Central memory CD4-positive, alpha-beta T cell (primary cell): Measurements from ENCODE around the gene SPAG17.

Source experiments
- DNase-seq: peaks from one replicate; pipeline ENCODE4 v3.0.0; 2022
- total RNA-seq, 3 experiments: gene quantifications; one replicate each; lab custom pipeline; 2026; lab: John Stamatoyannopoulos, UW

SPAG17 gene
- total RNA-seq, result 0 reads per million in 3 experiments

GRCh38 chr1:118185084-118185832, at the start of gene SPAG17:
TSS of gene SPAG17 (minus strand) at chr1:118185228. CDS start at chr1:118185157, 71 bp downstream.
- DNase-seq, result no peak

GRCh38 chr1:118225471-118225870, 40.4 kb upstream of the SPAG17 start:
- no peak for DNase-seq

- DNase-seq, result no peak
Measured at GRCh38 chr1:118223426-118223825, 38.4 kb upstream of the SPAG17 start.

GRCh38 chr1:118219438-118219837, 34.4 kb upstream of the SPAG17 start:
- DNase-seq, result no peak

DNA sequence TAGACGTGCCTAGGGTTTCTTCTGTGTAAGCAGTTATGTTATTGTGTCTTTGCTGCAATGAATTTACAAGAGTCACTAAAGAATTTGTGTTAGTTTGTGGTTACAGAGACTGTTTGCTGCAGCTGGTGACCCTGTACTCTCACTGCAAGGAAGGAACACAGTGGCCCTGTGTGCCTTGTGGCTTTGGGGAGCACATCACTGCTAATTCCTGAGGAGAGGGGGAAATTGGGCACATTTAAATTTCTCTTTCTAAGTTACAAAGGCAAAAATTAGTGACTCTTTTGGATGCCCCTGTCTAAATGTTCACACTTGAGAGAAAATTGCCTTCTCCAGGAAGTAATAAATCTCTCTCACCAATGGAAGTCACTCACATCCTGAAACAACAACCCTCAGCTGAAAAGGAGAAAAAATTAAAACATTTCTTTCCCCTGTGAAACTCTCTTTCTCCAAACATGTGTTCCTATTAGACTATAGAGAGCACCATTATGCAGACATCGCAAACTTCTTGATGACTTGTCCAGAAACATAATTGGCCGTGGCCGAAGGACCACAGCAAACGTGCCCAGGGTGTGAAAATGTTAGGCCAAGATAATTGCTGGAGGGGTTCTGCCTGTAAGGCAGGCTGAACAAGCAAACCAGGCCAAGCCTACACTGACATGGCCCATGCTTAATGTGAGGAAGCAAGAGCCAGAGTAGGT, 32.3 kb upstream of the SPAG17 start:
- DNase-seq, result no peak

- DNase-seq, result no peak
Measured at GRCh38 chr1:118214866-118215265, 29.8 kb upstream of the SPAG17 start.

- DNase-seq, result no peak
Measured at GRCh38 chr1:118210723-118211110, 25.7 kb upstream of the SPAG17 start.

DNA sequence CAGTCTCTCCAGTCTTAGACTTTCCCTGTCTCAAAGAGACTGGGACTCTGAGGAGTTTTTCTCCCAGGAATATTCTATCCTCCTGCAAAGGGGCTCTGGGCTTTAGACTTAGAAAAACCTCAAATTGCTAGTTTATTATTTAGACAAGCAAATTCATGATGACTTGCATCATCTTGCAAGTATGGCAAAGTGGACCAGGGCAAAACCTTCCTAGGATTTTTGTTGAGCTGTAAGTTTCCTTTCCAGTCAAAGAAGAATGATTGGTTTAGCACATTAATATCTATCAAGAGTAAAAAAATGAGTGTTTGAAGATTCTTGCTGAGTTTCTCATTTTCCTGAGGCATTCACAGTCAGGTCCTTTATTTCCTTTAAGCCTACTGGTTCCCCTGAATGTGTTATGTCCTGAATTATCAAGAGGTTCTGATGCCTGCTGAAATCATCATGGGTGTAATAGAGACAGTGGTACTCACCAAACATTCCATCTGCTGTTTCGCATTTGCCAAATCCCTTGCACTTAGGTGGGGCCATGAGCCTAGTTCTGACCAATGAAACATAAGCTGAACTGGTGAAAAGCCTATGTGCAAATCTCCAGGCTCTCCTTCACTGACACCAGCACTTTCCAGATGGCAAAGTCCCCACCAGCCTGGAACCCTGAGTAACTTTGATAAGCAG, 25.2 kb upstream of the SPAG17 start:
- DNase-seq, result no peak

GRCh38 chr1:118209648-118210047, 24.6 kb upstream of the SPAG17 start:
- no peak for DNase-seq

DNA sequence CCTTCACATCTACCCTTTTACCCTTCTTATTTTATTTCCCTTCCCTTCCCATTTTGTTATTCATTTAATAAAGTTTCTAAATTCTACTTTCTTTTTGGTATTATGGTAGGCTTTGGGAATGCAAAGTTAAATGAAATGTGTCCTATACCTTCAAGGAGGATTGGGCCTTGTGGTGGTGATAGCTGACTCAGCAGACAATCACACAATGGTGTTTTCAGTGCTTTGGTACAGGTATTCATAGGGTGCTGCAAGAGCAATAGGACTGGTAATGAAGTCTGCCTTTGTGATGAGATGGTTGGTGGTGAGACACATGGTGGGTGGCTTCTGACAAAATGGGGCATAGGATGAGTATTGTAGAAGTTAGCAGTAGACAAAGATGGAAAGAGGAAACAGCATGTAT, 21.9 kb upstream of the SPAG17 start:
- DNase-seq, result no peak

DNA sequence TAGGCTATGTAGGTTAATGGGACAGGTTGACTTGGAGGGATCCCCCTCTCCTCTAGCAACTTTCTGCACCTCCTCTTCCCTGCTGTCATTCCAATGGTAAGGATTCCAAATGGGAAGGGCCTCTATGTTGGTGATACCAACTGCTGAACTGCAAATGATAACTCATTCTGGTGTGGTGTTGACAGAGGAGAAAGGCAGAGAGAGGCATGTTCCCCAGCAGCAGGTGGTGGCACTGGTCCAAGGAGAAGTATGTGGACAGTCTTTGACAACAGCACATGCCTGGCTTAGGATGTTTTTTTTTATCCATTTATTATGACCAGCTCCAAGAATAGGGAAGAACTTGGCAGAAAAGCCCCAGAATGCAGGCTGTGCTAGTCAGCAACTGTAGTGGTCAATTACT, 19.6 kb upstream of the SPAG17 start:
- no peak for DNase-seq

DNA sequence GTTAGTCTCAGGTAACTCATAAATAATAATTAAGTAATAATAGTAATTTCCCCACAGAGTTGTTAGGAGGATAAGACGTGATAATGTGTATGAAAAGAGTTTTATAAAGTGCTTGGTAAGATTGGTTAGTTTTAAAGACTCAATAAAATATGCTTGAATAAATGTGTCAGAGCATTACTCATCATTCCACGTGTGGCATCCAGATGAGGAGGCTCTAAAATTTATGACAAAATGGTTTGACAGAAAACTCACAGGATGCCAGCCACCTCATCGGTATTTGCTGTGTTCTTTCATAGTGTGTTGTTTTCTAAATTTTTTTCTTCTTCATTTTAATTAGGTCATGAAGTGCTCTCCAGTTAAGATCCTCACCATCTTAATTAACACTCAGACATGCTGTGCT, 19.1 kb upstream of the SPAG17 start:
- DNase-seq, result no peak

GRCh38 chr1:118202076-118202608, 17.1 kb upstream of the SPAG17 start:
- no peak for DNase-seq

- DNase-seq, result no peak
Measured at GRCh38 chr1:118201524-118201923, 16.5 kb upstream of the SPAG17 start.

DNA sequence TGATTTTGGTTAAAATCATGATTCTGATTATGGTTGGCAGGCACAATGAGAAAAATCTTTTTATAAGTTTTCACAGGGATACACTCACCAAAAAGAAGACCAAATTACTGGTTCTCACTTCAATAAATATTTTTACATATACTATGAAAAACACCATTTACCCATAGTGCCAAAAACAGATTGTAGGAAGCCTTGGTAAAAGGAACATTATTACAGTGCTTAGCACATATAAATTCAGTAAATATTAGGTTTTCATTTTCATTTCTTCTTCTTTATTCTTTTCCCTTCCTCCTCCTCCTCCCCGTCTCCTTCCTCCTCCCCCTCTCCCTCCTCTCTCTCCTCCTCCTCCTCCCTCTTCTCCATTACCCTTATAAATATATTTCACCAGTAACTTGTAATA, 15.8 kb upstream of the SPAG17 start:
- no peak for DNase-seq

DNA sequence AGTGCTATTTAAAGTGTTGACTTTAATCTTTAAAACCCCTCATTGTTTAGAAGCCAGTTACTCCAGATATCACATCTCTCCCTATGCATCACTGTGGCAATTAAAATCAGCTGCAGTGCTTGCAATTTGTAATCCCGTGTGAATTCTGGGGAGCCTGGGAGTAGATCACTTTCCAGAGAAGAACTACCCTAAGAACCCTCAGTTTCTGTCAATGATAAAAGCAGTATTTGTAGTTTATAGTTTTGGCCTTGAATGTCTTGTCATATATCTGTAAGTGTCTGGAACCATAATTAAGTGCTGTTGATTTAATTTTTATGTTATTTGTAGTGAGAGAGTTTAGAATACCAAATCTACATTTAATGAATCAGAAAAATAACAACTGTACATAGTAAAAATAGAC, 5.5 kb upstream of the SPAG17 start:
- no peak for DNase-seq

- no peak for DNase-seq
Measured at GRCh38 chr1:118189564-118189963, 4.5 kb upstream of the SPAG17 start.

DNA sequence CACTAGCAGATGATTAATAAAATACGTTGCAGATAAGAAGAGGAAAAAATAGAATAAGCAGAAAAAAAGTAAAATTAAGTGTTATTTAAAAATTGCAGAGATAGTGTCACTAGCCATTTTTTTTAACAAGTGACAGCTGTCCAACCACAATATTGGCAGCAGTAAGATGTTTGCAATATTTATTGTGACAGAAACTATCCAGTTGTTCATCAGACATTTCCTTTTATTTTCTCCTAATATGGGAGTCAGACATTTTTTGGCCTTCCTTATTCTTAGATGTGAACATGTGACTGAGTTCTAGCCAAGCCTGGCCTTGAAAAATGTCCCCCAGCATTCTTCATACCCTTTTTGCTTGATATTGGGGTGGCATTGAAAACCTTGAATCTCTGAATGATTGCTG, 3.4 kb upstream of the SPAG17 start:
- DNase-seq, result no peak

DNA sequence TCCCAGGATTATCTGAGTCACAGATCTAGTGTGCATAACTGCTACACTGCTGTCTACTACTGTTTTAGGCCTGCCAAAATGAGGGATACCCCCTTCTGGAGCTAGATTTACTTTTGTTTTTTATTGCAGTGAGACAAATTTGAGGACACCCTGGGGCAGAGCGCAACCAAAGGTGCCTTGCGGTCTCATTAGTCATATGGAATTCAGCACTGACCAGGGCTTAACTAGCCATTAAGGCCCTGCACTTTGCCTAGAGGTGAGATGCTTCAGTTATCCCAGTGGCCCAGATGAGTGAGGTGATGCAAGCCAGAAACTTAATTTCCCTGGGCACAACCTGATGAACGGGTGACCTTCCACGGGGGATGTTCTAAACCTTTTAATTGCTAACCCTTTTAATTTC, 998 bp upstream of the SPAG17 start:
- no peak for DNase-seq

- no peak for DNase-seq
Measured at GRCh38 chr1:118184739-118185083, 317 bp downstream of the SPAG17 start.

GRCh38 chr1:118183586-118183985, 1.4 kb downstream of the SPAG17 start:
- DNase-seq, result no peak

GRCh38 chr1:118177998-118178397, 7.0 kb downstream of the SPAG17 start:
- no peak for DNase-seq

- no peak for DNase-seq
Measured at GRCh38 chr1:118169016-118169415, 16.0 kb downstream of the SPAG17 start.

- DNase-seq, result no peak
Measured at GRCh38 chr1:118160806-118161205, 24.2 kb downstream of the SPAG17 start.
